ENCODE results near the gene ST3GAL5. TPM values are rescaled to one million over a fixed set of nuclear protein-coding genes. Genes with fewer than 3 reads are reported as not detected.

Gene ST3GAL5
- total and polyA plus RNA-seq, 9 donors = 25.9 to 37.5 (median 32.8) TPM

DNA sequence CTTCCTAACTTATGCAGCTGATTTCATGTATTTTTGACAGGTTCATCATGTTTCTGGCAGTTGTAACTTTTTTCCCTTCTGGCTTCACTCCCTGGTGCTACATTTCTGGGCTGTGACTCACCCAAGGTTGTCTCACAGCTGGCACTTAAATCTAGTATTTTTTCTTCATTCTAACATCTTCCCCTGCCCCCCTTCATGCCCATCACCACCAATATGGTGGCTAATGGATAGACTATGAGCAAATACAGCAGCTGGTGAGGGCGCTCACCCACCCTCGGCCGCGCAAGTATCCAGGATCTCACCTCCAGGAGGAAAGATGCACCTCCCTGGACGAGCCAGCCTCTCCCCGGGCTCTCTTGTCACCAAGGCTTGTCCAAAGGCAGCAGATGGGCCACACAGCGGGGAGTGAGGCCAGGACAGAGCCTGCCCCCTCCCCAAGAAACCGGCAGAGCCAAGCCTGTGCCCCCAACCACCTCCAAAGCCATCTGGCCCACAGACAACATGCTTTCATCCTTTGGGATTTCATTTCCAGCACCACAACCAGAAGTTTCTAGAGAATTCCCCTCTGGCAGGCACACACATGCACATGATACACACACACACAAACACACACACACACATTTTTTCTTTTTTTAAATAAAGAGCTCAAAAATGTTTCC is 95.9 kb downstream of the ST3GAL5 start:
- H3K4me1 ChIP-seq (ENCODE audit: control insufficient read depth, insufficient read depth, low read length) = peaks cover 63% of the 10 kb centered on the region
- H3K27ac ChIP-seq (ENCODE audit: low read length) = no peak overlapping the region
- WGBS (ENCODE audit: insufficient coverage) = 76% methylated on average over 8 of the region's 8 CpGs
- peaks cover 12% of the 10 kb centered on the region for H3K36me3 ChIP-seq (ENCODE audit: control insufficient read depth, insufficient read depth, low read length)
- H3K4me3 ChIP-seq (ENCODE audit: low read length) = no peak overlapping the region
- no peaks in the 10 kb centered on the region for H3K9me3 ChIP-seq (replicated peaks; ENCODE audit: control insufficient read depth, low read depth, low read length)
- DNase-seq = peak; percentile 75
- H3K27me3 ChIP-seq (ENCODE audit: control insufficient read depth, insufficient read depth, low read length) = peaks cover 10% of the 10 kb centered on the region

DNA sequence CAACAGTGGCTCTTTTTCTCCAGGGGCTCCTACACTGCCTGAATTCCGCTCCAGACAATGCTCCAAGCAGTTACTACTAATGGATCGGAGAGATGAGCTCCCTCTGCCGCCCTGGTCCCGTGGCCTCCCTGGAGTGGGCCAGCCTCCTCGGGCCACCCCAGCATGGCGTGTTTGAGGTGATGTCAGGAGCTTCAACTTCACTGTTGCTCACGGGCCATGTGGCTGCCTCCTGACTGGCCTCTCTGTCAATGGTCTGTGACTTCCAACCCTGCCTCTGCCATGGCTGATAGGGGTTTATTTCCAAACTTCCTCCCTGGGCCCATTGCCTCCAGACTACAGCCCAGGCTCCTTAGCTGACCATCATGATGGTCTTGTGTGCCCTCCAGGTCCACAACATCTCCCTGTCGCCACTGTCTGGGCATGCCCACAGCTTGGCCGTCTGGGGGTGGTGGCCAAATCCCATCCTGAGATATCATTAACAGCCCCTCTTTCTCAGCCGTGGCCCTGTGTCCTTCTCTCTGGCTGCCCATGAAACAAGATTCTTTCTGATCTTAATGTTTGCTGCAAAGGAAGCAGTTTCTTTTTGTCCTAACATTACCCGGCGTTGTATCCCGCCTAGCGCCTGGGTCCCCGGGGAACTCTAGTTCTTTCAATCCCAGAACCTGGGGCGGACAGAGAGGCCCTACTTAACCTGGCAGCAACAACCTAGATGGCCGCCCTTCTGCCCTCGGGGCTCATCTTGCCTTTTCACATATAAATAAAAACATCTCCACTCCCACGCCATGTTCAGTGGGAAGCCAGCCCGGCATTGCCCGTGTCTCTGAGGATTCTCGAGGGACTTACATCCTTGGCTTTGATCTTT is 96.9 kb downstream of the ST3GAL5 start:
- no peak overlapping the region for H3K27ac ChIP-seq (ENCODE audit: low read length)
- H3K36me3 ChIP-seq (ENCODE audit: control insufficient read depth, insufficient read depth, low read length) = peaks cover 19% of the 10 kb centered on the region
- H3K27me3 ChIP-seq (ENCODE audit: control insufficient read depth, insufficient read depth, low read length) = peaks cover 10% of the 10 kb centered on the region
- no peaks in the 10 kb centered on the region for H3K9me3 ChIP-seq (replicated peaks; ENCODE audit: control insufficient read depth, low read depth, low read length)
- H3K4me1 ChIP-seq (ENCODE audit: control insufficient read depth, insufficient read depth, low read length) = peaks cover 56% of the 10 kb centered on the region
- WGBS (ENCODE audit: insufficient coverage) = 66% methylated on average over 22 of the region's 22 CpGs
- no peak for DNase-seq
- no peak overlapping the region for H3K4me3 ChIP-seq (ENCODE audit: low read length)

GRCh38 chr2:85790499-85791188 is 98.1 kb downstream of the ST3GAL5 start:
- Histone ChIP-seq H3K36me3 (ENCODE audit: control insufficient read depth, insufficient read depth, low read length) (peaks cover 19% of the 10 kb centered on the region), H3K27me3 (ENCODE audit: control insufficient read depth, insufficient read depth, low read length) (peaks cover 10% of the 10 kb centered on the region), H3K9me3 (replicated peaks; ENCODE audit: control insufficient read depth, low read depth, low read length) (no peaks in the 10 kb centered on the region), H3K27ac (ENCODE audit: low read length) (no peak overlapping the region), H3K4me3 (ENCODE audit: low read length) (no peak overlapping the region), H3K4me1 (ENCODE audit: control insufficient read depth, insufficient read depth, low read length) (peaks cover 54% of the 10 kb centered on the region)
- DNase-seq = no peak
- 41% methylated on average over 5 of the region's 12 CpGs for WGBS (ENCODE audit: insufficient coverage)

DNA sequence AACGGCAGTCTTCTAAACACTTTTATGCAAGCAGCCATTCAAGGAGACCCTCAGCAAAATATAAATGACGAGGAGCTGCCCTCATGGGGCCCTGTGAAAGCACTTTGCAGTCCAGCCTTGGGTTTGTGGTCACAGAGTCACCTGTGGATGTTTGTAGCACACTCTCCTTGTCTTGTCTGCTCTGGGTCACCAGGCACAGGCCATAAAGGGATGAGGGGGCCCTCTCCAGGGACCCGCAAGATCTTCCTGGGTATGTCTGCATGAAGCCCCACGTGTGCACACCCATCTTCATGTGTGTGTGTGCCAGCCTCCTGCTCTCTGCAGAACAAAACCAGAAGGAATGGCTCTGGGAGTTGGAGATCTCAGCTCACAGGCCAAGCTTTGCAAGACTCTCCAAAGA is 98.8 kb downstream of the ST3GAL5 start:
- no peak for DNase-seq
- H3K4me3 ChIP-seq (ENCODE audit: low read length) = no peak overlapping the region
- H3K4me1 ChIP-seq (ENCODE audit: control insufficient read depth, insufficient read depth, low read length) = peaks cover 54% of the 10 kb centered on the region
- H3K27me3 ChIP-seq (ENCODE audit: control insufficient read depth, insufficient read depth, low read length) = peaks cover 10% of the 10 kb centered on the region
- WGBS (ENCODE audit: insufficient coverage) = 73% methylated on average over 4 of the region's 4 CpGs
- no peak overlapping the region for H3K27ac ChIP-seq (ENCODE audit: low read length)
- peaks cover 19% of the 10 kb centered on the region for H3K36me3 ChIP-seq (ENCODE audit: control insufficient read depth, insufficient read depth, low read length)
- no peaks in the 10 kb centered on the region for H3K9me3 ChIP-seq (replicated peaks; ENCODE audit: control insufficient read depth, low read depth, low read length)

- Histone ChIP-seq H3K36me3 (ENCODE audit: control insufficient read depth, insufficient read depth, low read length) (peaks cover 19% of the 10 kb centered on the region), H3K4me3 (ENCODE audit: low read length) (no peak overlapping the region), H3K27me3 (ENCODE audit: control insufficient read depth, insufficient read depth, low read length) (peaks cover 10% of the 10 kb centered on the region), H3K27ac (ENCODE audit: low read length) (no peak overlapping the region), H3K9me3 (replicated peaks; ENCODE audit: control insufficient read depth, low read depth, low read length) (no peaks in the 10 kb centered on the region), H3K4me1 (ENCODE audit: control insufficient read depth, insufficient read depth, low read length) (peaks cover 52% of the 10 kb centered on the region)
- no peak for DNase-seq
- 77% methylated on average over 3 of the region's 5 CpGs for WGBS (ENCODE audit: insufficient coverage)
These were observed 99.5 kb downstream of the ST3GAL5 start for GRCh38 chr2:85789271-85789670.

DNA sequence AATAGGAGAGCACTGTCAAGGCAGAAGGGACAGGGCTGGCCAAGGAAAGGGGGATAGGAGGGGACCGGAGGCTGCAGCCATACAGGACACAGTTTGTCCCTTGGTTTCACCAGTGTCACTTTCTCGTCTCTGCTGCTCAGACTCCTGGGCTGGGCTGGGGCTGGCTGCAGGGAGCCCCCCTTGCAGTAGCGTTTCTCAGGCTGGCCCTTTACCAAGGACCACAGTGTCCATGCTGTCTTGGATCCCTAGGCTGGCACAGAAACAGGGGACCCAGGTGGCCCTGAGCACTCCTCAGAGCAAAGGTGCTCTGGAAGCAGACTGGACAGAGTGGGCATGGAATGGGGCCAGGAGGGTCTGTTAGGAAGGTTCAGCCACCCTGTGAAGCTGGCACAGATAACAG is 100.2 kb downstream of the ST3GAL5 start:
- Histone ChIP-seq H3K9me3 (replicated peaks; ENCODE audit: control insufficient read depth, low read depth, low read length) (no peaks in the 10 kb centered on the region), H3K36me3 (ENCODE audit: control insufficient read depth, insufficient read depth, low read length) (peaks cover 19% of the 10 kb centered on the region), H3K4me1 (ENCODE audit: control insufficient read depth, insufficient read depth, low read length) (peaks cover 47% of the 10 kb centered on the region), H3K4me3 (ENCODE audit: low read length) (no peak overlapping the region), H3K27me3 (ENCODE audit: control insufficient read depth, insufficient read depth, low read length) (peaks cover 10% of the 10 kb centered on the region), H3K27ac (ENCODE audit: low read length) (no peak overlapping the region)
- 76% methylated on average over 3 of the region's 3 CpGs for WGBS (ENCODE audit: insufficient coverage)
- no peak for DNase-seq

- Histone ChIP-seq H3K9me3 (replicated peaks; ENCODE audit: control insufficient read depth, low read depth, low read length) (no peaks in the 10 kb centered on the region), H3K27me3 (ENCODE audit: control insufficient read depth, insufficient read depth, low read length) (peaks cover 10% of the 10 kb centered on the region), H3K4me3 (ENCODE audit: low read length) (no peak overlapping the region), H3K4me1 (ENCODE audit: control insufficient read depth, insufficient read depth, low read length) (peaks cover 44% of the 10 kb centered on the region), H3K27ac (ENCODE audit: low read length) (no peak overlapping the region), H3K36me3 (ENCODE audit: control insufficient read depth, insufficient read depth, low read length) (peaks cover 19% of the 10 kb centered on the region)
- DNase-seq = no peak
- WGBS (ENCODE audit: insufficient coverage) = 11% methylated on average over 1 of the region's 6 CpGs
These were observed 100.8 kb downstream of the ST3GAL5 start for GRCh38 chr2:85787981-85788340.

GRCh38 chr2:85787282-85787980 is 101.4 kb downstream of the ST3GAL5 start:
- peaks cover 10% of the 10 kb centered on the region for H3K27me3 ChIP-seq (ENCODE audit: control insufficient read depth, insufficient read depth, low read length)
- H3K9me3 ChIP-seq (replicated peaks; ENCODE audit: control insufficient read depth, low read depth, low read length) = no peaks in the 10 kb centered on the region
- DNase-seq = no peak
- no peak overlapping the region for H3K27ac ChIP-seq (ENCODE audit: low read length)
- H3K4me3 ChIP-seq (ENCODE audit: low read length) = no peak overlapping the region
- H3K36me3 ChIP-seq (ENCODE audit: control insufficient read depth, insufficient read depth, low read length) = peaks cover 19% of the 10 kb centered on the region
- WGBS (ENCODE audit: insufficient coverage) = 82% methylated on average over 6 of the region's 8 CpGs
- peaks cover 39% of the 10 kb centered on the region for H3K4me1 ChIP-seq (ENCODE audit: control insufficient read depth, insufficient read depth, low read length)

Data from muscle of leg (tissue), 11 donors.